NCI-H748 (cell line): ENCODE measurements around the gene FLOT1.
A peak's percentile ranks its signal among the peaks of the same experiment; 100 is the strongest.
"Not testable (repeated sequence)": the region's sequence is repeated elsewhere in the genome, so short reads cannot be mapped to it uniquely, and the experiment has no call there.

Source experiments
- DNase-seq: peaks from one replicate; lab custom pipeline; 2025; ENCODE audit not compliant: unreplicated experiment; lab: John Stamatoyannopoulos, UW

Gene FLOT1

GRCh38 chr6:30767158-30767943 lies 24.9 kb upstream of the FLOT1 start:
- no peak for DNase-seq

GRCh38 chr6:30766461-30767157 lies 24.1 kb upstream of the FLOT1 start:
- no peak for DNase-seq

- not testable (repeated sequence) for DNase-seq
These were observed 23.0 kb upstream of the FLOT1 start for GRCh38 chr6:30765495-30765894.

GRCh38 chr6:30764490-30765043 lies 22.1 kb upstream of the FLOT1 start:
- DNase-seq, result not testable (repeated sequence)

- peak; percentile 87 for DNase-seq
These were observed 21.4 kb upstream of the FLOT1 start for GRCh38 chr6:30763618-30764489.

- no peak for DNase-seq
These were observed 20.7 kb upstream of the FLOT1 start for GRCh38 chr6:30763155-30763617.

- DNase-seq, result no peak
These were observed 19.4 kb upstream of the FLOT1 start for GRCh38 chr6:30761791-30762429.

- no peak for DNase-seq
These were observed 18.1 kb upstream of the FLOT1 start for GRCh38 chr6:30760549-30760948.

- DNase-seq, result no peak
These were observed 17.2 kb upstream of the FLOT1 start for GRCh38 chr6:30759575-30760239.

GRCh38 chr6:30757261-30757904 lies 14.9 kb upstream of the FLOT1 start:
- DNase-seq, result no peak

GRCh38 chr6:30756405-30757003 lies 14.0 kb upstream of the FLOT1 start:
- DNase-seq, result not testable (repeated sequence)

- no peak for DNase-seq
These were observed 12.1 kb upstream of the FLOT1 start for GRCh38 chr6:30754631-30755030.

GRCh38 chr6:30752157-30752927 lies 9.9 kb upstream of the FLOT1 start:
- no peak for DNase-seq

GRCh38 chr6:30750379-30750668 lies 7.8 kb upstream of the FLOT1 start:
- no peak for DNase-seq

- no peak for DNase-seq
These were observed 7.3 kb upstream of the FLOT1 start for GRCh38 chr6:30749554-30750378.

GRCh38 chr6:30748851-30749540 lies 6.5 kb upstream of the FLOT1 start:
- DNase-seq, result no peak
